D341Med (cell line): ENCODE data around the gene KDELR3.

ENCODE experiments used
- DNase-seq: peaks from one replicate; pipeline ENCODE4 v3.0.0; 2012; ENCODE audit warnings: low spot score

Gene KDELR3

DNA sequence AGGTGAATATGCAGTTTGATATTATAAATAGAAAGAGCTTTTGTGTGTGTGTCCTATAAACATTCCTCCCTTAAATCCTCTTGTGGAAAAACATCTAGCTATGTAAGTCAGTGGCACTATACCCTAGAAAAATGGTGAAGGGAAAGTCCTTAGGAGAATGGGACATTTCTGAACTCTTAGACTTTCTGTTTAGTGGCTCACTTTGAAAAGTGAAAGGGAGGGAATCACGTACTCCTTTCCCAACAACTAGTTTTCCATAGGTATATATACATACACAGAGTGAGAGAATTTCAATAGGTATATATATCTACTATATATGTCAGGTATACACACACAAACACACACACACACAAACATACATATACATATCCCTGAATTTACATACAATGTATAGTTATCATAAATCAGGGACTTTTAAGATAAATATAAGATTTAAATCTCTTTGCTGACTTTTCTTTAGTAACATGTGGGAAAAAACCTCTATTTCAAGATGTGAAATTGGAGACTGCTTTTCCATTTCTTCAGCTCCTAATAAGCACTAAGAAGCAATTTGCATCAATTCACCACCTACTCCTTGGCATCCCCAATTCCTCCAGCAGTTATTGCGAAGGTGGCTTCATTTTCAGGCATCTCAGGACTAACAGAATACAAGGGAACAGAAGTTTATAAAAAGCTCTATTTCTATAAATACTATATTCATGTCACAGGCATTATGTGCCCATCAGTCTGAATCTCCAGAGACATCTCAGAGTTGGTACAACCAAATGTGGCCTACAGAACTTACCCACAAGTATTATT, 51.8 kb downstream of the KDELR3 start:
- no peak for DNase-seq

DNA sequence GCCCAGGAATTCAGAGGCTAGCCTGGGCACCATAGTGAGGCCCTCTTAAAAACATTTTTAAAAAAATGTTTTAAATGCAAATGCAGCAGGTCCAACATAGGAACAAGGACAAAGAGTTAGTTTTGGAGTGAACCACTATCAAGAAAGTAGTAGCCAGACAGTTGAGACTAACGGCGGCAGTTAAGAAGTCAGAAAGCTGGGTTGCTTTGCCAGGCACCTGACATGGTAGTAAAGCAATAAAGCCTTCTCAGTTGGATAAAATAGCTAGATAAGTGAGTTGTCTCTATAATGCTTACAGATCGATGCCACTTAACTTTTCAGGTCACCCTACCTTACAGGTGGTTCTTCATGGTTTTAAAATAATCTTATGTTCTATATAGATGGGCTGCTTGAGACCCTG, 55.1 kb downstream of the KDELR3 start:
- no peak for DNase-seq

DNA sequence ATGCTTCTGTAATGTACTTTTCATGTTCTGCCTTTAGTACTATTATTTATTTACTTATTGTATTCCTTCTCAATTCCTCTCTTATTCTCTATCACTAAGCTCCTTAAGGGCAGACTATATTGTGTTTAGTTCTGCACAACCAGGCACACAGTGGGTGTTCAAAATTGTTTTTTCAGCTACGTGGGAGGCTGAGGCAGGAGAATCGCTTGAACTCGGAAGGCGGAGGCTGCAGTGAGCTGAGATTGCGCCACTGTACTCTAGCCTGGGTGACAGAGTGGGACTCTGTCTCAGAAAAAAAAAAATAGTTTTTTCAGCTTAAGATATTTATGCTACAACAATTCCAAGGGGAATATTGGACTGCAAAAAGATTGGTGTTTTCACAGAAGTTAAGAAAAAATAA, 55.6 kb downstream of the KDELR3 start:
- no peak for DNase-seq

DNA sequence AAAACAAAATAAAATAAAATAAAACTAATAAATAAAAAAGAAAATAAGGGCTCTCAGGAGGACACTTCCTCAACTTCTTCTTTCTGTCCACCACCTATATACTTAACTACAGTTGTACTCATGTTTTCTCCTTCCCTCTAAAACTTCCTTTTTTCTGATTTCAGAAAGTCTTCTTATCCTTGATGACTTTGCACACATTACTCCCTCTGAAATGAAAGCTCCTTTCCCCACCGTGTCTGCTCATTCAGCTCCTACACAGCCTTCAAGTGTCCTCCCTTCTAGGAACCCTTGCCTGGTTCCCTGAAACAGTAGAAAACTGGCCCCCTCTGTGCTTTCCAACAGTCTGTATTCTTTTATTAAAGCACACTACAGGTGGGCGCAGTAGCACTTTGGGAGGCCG, 56.5 kb downstream of the KDELR3 start:
- DNase-seq, result no peak

DNA sequence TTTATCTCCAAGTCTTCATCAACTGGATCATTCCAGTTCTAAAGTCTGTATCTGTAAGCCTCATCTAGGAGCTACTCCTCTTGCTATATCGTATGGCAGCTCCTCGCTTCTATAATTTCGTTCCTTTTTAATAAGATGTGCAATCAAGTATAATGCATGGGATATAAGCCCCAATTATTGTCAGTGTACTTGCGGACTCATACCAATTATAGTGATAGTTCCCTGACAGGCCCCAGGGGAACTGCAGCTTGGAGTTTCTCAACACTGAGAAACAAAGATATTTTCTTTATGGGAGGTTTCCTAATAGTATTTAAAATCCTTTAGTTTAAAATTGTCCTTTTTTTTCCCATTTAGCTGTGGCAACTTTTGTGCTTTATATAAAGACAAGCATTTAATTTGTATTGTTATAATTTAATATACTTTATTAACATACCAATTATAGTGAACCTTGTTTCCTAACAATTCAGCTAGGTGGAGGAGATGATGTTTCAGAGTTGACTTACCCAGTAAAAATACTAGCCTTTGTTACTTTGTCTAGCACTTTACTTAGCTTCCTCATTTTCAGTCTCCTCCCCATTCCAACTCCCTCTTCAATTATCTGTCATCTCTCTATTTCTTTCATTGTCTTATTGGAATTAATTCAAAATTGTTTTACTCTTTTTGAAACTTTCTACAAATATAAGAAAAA, 63.5 kb downstream of the KDELR3 start:
- peak; percentile 53 for DNase-seq
